ENCODE measurements around the gene GPC6.

DNA sequence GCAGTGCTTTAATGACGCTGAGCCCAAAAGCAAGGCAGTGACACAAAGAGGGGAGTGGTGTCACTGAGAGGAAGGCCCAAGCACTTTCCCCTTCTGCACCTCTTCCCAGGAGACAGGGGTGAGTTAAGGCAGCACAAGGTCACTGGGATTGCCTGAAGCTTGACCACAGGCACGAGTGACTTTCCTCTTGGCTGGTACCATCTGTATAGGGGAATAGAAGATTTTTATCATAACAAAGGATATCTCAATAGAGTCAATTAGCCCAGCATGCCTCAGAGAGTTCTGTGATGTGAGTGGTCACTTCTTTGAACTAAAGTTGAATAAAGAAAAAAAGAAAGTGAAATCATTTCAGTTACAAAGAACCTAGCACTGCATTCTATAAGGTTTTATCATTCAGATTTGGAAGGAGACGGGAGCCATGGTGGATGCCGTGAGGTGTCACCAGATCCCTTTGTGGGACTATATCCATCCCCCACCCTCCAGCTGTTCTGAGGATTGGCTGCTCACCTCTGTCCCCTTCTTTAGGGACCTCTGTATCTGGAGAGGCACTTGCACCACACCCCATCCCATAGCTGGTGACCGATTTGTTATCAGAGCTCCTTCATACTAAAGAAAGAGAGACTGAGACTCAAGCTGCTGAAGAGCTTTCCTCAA, 961.7 kb downstream of the GPC6 start:
- TF ChIP-seq CTCF (optimal IDR thresholded peaks at IDR 0.05 in 1 of 3, IDR thresholded peaks at IDR 0.05 in 1 of 3, conservative IDR thresholded peaks at IDR 0.05 in 1 of 3; ENCODE audit: extremely low read depth in 1 of 3, insufficient read depth in 2 of 3, low read length in 3 of 3) (no peak), EZH2 (IDR thresholded peaks at IDR 0.05; ENCODE audit: low read length) (no peak)

Data from keratinocyte (primary cell).